Panc1 (cell line): ENCODE data around the gene LPIN2.

ENCODE experiments used
- POLR2AphosphoS5 ChIP-seq: IDR thresholded peaks from 2 replicates; pipeline ENCODE4 v1.6.1; 2012; ENCODE audit warnings: mild to moderate bottlenecking, low read depth, low read length, moderate library complexity
- TF ChIP-seq, protein P1 (sequence below): fragments of 450-650 bp; IDR thresholded peaks from 2 replicates; pipeline ENCODE4 v1.5.1; 2017; ENCODE audit warnings: mild to moderate bottlenecking

- TF ChIP-seq, protein P1, sequence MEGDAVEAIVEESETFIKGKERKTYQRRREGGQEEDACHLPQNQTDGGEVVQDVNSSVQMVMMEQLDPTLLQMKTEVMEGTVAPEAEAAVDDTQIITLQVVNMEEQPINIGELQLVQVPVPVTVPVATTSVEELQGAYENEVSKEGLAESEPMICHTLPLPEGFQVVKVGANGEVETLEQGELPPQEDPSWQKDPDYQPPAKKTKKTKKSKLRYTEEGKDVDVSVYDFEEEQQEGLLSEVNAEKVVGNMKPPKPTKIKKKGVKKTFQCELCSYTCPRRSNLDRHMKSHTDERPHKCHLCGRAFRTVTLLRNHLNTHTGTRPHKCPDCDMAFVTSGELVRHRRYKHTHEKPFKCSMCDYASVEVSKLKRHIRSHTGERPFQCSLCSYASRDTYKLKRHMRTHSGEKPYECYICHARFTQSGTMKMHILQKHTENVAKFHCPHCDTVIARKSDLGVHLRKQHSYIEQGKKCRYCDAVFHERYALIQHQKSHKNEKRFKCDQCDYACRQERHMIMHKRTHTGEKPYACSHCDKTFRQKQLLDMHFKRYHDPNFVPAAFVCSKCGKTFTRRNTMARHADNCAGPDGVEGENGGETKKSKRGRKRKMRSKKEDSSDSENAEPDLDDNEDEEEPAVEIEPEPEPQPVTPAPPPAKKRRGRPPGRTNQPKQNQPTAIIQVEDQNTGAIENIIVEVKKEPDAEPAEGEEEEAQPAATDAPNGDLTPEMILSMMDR: no peak
- TF ChIP-seq POLR2AphosphoS5: no peak
Observed at GRCh38 chr18:2982022-2982421, 30.9 kb downstream of the LPIN2 start.
